Sciatic nerve (tissue), 2 donors: ENCODE data around the gene GRB10. TPM values are rescaled to one million over a fixed set of nuclear protein-coding genes. Genes with fewer than 3 reads are reported as not detected.

Experiments
- ATAC-seq: fragments of 200-7000 bp; cut with Tn5 transposase; one replicate; pipeline ENCODE4 v1.9.1; 2020; ENCODE audit warnings: mild to moderate bottlenecking, moderate library complexity
- DNase-seq: peaks from one replicate; pipeline ENCODE4 v3.0.0-alpha.2; 2020; ENCODE audit warnings: low spot score
- intact Hi-C: fragments of 100-400 bp; cut with DNase I; formaldehyde crosslinking; loops from one replicate; pipeline ENCODE4 v1.14.2; 2022
- total RNA-seq: library from RNA; stranded (reverse); fragmentation: NEBNext Ultra II Directional; extraction: Animal tissue kit (Norgen Biotek cat#: 25700); gene quantifications from one replicate; pipeline ENCODE4 v1.2.1, GENCODE V29; 2021
- donor health status: DM: no; HTN: no; CAD: no.
- donor health status: DM: no; HTN: no; CAD: no.

Gene GRB10
- total RNA-seq, 1 donor from 2014 or later: 57.1 TPM

DNA sequence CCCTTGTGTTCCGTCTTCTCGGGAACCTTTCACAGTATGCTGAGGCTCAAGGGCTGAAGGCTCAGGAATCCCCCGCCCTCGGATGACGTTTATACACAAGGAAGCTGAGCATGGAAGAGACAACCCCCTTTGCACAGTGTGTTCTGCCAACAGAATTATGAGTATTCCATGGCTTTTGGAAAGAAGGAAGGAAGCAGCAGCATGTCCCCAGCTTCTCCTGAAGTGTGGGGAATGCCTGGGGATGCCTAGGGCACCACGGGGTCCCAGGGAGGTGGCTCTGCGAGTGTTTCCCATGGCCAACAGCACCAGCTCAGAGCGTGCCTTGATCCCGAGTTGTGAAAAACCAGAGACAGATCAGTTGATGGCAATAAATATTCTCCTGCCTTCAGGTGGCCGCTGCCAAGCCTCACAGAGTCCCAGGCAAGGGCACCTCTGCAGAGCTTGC is 128.7 kb downstream of the GRB10 start:
- DNase-seq (no peak), ATAC-seq (peak; percentile 77)

DNA sequence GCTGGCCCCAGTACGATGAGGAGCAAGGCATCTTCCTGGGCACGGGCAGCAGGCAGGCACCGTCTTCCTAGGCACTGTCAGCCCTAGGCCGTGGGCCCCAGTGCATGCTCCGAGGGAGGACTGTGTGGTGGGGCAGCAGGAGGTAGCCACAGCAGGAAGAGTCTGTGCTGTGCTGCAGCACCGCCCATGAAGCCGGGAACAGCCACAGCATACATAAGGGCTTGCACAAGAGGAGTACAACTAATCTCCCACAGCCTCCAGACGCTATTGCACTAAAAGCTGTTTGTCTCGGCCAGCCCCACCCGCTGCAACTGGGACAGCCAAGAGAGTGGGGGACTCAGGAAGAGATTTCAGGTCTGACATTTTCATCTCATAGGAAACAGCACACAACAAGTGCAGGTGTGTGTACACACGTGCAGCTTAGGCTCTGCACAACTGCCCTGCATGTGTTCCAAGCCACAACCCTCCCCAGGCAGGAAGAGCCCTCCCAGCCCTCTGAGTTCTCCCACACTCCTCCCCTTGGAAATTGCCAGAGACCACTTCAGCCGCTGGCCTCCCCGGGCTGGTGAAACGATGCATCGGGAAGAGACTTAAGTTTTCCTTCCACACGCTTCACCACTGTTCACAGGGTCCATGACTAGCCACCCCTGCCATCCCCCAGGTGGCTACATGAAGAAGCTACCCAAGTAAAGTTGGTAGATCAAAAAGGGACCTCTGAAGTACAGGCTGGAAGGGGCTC is 129.4 kb downstream of the GRB10 start:
- DNase-seq (no peak), ATAC-seq (peak; percentile 80)
- intact Hi-C loops: no loop called here

More for the DNA sequence above, 128.7 kb downstream of the GRB10 start:
- intact Hi-C loops: no loop called here

DNA sequence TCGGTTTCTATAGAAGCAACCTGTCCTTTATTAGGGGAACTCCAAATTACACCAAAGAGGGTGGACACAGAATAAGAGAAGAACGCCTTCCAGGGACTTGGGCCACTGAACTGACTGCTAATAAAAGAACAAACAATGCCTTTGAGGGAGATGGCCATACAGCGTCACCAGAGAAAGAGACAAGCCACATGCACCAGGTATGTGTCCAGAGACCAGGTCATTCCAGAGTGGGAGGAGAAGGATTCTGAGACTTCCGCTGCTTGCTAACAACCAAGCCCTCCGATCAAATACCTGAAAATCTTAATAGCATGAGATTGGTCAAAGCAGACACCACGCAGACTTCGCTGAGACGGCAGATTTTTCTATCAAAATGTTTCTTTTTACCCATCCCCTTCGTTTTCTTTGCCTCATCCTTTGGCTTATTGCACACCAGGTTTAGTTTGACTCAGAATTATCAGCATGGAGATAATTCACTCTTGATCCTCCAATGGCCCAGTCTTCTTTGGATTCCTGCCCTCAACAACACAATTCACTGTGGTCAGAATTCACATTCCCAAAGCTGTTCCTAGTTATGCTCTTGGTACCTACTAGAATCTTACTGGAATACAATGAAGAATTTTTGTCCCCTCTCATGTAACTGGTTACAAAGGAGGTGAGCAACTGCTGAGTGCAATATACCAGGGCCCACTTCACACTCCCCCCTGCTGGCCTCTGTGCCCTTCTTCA is 130.1 kb downstream of the GRB10 start:
- ATAC-seq (no peak), DNase-seq (no peak)
- intact Hi-C loops: no loop called here

DNA sequence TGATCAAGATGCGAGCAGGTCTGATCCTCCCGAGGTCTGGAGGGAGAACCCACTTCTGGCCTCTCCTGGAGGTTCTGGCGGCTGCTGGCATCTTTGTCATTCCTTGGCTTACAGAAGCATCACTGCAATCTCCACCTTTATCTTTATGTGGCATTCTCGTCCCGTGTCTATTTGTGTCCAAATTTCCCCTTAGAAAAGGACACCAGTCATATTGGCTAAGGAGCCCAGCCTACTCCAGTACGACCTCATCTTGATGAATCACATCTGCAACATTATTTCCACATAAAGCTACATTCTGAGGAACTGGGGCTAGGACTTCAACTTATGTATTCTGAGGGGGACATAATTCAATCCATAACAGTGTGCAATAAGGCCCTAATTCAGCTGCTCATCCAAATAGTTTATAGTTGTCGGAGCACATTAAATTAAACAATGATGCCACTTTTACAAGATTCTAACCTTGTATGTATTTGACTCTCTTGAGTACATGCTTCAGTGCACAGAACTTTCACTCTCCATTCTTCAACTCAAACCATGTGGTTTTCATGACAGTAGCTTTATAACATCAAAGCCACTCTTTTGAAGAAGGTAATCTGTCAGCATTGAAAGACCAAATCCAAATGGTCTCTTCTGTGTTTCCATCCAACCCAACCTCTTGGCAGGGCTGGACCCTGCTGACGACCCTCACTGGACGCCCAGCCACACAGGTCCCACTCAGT is 131.3 kb downstream of the GRB10 start:
- ATAC-seq: no peak
- no peak for DNase-seq
- intact Hi-C loops: no loop called here

DNA sequence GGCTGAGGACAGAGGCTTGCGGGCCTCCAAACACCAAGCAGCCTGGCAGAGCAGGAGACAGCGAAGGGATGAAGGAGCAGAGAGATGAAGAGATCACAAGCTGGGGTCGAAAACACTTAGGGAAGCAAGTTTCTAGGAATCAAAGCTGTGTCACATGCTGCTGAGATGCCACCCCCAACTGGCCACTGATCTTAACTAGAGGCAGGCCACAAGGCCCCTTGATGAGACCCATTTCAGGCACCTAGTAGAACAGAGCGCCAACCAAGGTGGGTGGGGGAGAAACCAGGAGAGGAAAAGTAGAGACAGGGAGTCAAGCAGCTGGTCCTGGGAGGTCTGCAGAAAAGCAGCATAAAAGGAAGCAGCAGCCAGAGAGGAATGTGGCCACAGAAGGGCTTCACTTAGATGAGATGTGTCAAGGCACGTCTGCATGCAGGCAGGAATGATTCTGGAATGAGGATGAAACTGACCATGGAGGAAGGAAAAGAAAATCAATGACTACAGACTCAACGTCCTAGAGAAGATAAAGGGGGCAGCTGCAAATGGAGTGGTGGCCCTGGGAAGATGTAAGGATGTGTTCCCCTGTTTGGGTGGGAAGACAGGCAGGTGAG is 132.5 kb downstream of the GRB10 start:
- intact Hi-C loops: no loop called here
- DNase-seq (no peak), ATAC-seq (no peak)

DNA sequence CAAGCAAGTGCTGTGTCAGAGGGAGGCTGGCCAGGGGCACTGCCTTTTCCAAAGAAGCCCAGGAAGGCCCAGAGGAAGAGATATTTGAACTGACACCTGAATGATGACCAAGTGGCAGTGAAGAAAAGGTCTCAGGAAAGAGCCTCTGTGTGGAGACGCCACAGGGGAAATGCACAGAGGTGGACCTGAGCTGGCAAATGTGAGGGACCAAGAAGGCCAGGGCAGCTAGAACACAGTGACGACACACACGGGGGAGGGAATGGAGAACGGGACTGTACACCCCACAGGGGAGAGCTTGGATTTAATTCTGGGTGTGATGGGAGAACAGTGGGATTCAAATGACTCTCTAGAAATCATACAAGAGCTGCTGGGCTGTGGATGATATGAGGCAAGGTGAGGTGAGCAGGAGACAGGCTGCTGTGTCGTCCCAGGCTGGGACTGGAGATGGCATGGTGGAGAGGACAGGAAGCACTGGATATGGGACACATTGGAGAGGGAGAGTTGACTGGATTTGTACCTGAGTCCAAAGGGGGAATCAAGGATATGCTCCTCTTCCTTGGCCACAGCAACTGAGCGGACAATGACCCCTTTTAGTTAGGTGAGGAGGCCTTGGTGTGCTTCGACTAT is 133.3 kb downstream of the GRB10 start:
- ATAC-seq (no peak), DNase-seq (no peak)
- intact Hi-C loops: no loop called here

DNA sequence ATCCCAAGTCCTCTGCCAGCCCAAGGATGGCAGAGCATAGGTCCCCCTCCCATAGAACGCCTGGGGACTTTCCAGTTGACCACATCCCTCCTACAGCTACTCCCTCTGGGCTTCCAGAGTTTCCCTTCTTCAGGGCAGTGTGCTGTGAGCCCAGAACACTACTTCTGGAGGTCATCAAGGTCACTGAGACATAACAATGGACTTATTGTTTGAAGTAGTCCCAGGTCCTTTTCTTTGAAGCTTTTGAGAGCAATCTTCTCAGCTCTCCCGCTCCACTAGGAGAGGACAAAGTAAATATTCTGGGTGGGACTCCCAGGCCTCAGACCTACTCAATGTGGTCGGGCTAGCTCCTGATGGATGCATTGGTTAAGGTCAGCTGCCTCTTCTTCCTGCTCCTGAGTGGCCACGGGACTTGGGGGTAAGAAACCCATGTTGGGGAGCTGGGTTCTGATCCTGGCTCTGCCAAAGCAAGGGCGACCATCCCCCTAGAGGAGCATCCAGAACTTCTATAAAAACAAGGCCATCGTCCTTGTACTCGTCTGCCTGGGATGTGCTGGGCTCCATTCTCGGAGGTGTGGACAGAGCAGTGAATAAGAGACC is 134.0 kb downstream of the GRB10 start:
- ATAC-seq (no peak), DNase-seq (no peak)
- intact Hi-C loops: no loop called here

DNA sequence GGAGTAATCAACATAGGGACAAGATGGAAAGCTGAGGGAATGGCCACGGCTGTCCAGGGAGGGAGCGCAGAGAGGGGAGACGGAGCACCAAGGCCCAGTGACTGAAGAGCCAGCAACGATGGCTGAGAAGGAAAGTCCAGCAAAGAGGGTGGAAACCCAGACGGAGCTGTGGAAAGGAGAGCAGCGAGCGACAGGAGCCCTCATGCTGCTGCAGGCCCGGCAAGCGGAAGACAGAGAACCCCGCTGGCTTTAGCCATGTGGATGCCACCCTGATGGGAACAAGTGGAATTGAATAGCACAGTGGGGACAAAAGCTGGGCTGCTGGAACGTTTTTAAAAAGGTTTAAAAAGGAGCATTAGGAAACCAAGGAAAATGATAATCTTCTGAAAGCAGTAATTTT is 134.6 kb downstream of the GRB10 start:
- intact Hi-C loops: no loop called here
- ATAC-seq (no peak), DNase-seq (no peak)

DNA sequence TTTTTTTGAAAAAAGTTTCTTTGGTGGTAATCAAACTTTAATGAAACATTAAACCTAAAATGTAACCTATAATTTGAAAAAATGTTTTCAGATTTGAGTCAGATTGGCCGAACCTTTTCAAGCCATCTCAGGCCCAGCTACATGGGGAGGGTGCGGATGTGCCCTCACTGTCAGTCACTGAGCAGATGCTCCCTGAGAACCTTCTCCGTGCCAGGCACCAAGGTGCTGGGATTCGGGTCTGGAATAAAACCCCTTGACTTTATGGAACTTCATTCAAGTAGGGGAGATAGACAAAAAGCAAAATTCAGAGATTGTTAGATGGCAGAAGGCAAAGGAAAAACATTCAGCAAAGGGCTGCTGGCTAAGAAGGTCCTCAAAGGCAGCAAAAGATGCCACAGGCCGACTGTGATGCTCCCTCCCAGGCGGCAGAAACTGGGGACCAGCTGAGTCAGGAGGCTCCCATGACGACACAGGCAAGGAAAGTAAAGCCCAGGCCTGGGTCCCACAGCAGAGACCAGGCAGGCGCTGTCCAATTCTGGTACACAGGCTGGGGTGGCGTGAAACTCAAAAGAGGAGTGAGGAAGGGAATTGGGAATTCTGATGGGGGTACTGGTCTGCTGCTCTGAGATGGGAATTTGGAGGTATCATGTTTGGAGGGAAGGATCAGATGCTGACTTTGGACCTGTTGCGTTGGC is 135.3 kb downstream of the GRB10 start:
- DNase-seq: no peak
- ATAC-seq: no peak
- intact Hi-C loops: no loop called here

DNA sequence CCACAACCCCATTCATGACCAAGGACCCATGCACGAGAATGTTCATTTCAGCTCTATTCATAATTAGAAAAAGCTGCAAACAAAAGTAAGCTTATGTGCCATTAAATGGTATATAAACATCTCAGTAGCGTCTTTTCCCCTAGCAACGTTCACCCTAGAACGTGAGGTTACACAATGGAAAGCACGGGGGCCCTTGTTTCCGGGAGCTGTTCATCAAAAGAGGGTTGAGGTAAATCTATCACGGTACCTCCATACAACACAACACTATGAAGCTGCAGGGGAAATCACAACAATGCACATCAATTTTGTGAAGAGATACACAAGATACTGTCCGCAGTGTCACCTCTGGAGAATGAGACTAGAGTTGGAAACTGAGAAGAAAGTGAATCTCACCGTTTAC is 136.6 kb downstream of the GRB10 start:
- DNase-seq: no peak
- intact Hi-C loops: no loop called here
- no peak for ATAC-seq

DNA sequence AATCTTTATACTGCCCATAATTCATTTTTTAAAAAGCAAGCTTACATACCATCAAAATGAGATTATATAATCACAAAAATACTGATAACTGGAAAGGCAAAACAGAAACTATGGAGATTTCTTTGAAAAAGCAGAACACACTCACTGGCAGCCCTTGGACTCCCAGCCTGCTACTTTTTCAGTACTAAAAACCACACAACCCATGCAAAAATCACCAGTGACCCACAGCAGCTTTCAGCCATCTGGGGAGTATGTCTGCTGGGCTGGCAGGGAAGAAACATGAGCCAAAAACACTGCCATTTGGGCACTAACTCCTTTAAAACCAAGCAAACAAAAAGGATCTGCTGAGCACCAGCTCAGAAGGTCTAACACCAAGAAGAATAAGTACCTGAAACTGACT is 137.5 kb downstream of the GRB10 start:
- ATAC-seq: no peak
- no peak for DNase-seq
- intact Hi-C loops: no loop called here

DNA sequence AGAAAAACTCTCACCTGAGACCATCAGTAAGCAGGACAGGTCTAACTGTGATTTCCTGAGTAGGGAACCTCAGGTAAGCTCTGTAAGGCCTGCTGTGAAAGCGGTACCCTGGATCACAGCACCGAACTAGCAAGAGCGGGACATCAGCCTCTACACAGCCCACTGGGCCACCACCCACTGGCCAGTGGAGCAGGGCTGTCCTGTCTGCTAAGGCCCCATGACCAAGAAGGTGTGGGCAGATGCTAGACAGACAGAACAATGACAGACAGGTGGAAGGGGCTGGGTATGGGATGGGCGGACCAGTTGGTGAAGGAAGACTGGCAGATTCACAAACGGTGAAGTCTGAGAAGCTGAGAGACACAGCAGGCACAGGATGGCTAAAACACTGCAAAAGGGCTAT is 138.1 kb downstream of the GRB10 start:
- DNase-seq (no peak), ATAC-seq (no peak)
- intact Hi-C loops: no loop called here

DNA sequence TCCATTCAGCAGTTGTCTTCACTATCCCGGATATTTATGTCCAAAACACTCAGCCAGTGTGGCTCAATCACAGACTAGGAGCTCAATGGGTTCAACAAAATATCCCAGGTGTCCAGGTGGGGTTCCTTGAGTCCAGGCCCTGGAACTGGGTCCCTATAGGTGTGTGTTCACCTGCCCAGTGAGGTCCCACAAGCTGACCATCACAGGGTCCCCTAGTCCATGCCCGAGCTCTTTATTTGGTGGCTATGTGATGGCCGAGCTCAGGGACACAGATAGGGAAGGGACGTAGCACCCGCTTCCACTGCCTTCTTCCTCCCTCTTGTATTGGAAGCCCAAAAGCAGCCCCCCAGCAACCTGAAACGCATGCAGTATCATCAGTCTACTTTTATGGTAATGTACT is 138.6 kb downstream of the GRB10 start:
- intact Hi-C loops: no loop called here
- no peak for DNase-seq
- ATAC-seq: no peak

DNA sequence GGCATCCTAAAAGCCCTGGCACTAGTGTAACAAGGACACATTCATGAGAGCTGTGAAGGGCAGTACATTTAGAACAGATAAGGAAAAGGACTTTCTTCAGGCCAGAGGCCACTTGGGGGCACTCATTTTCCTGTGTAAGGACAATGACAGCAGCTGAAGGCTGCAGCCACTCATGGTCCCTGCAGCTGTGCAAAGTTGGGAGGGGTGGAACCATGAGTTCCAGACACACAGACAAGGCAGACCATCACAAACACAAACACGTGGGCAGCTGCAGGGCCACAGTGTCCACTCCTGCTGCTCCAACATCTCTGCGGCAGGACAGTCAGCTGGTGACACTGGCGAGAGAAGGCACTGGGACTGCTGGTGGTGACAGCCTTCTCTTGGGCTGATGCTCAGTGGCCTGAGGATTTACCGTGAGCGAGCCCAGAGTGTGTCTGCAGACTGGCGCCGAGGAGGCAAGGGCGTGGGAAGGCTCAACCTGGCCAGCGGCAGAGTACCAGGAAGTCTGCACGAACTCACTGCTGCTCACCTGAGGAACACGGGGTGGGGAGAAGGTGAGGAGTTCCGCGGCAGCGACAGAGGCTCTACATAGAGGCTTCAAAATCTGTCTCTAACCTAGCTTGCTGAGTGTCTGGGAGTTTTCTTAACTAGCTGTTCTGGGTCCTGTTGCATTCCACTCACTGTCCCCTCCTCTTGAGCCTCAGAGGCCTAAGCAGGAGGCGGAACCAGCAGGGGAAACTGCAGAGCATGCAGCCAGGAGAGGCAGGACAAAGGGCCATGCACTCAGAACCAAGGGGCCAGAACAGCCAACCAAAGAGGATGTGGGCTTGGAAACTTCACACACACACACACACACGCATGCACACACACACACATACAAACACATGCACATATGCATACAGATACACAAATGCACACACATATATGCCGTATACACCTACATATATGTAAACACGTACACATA is 141.0 kb downstream of the GRB10 start:
- ATAC-seq: peak; percentile 39
- DNase-seq: no peak
- intact Hi-C loops: no loop called here

DNA sequence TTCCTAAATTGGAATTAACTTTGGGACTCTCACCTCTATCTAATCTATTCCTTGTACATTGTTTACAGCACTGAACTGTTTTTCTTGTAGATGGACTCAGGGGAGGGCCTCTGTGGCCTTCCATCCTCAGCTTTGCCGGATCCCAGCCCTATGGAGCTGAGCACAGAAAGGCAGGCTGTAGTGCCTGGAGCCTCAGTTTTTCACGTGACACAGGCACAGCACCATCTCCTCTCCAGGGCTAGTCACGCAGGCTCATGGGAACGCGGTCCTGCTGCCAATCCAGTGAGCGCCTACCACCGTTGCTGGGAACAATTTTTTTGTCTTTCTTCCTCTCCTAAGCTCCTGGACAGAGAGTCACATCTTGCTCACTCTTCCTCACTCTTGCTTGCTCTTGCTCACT is 141.9 kb downstream of the GRB10 start:
- intact Hi-C loops: no loop called here
- DNase-seq (no peak), ATAC-seq (no peak)

DNA sequence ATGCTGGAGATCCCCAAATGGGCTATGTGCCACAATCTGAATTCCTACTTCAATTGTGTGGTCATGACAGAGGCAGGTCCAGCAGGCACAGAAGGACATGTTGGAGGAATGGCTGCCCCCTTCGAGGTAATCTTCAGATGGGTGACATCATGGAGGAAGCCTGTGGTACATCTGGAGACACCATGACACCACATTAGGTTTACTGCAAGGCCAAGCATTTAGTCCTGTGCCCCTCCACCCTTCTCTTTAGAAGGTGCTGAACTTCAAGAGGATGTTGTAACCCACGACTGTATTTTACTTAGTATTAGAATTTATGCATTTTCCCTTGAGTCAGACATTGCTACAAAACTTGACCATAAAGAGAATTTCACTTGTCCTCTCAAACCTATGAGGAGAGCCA is 142.4 kb downstream of the GRB10 start:
- no peak for ATAC-seq
- no peak for DNase-seq
- intact Hi-C loops: no loop called here
